PC-9 (cell line): ENCODE results near the gene PCBP2. TPM values are rescaled to one million over a fixed set of nuclear protein-coding genes. Genes with fewer than 3 reads are reported as not detected.

ENCODE experiments used
- BruUV-seq: library from RNA; stranded (reverse); fragments of 400-500 nt; replicated peaks from 2 replicates; lab custom pipeline; 2021; lab: Mats Ljungman, UMichigan
- CTCF ChIA-PET: fragments of 300-600 bp; sonication (Branson Sonifier 250); formaldehyde crosslinking; loops from one replicate; lab custom pipeline; 2022; ENCODE audit warnings: antibody characterized with exemption; lab: Charles Lee
- POLR2A ChIA-PET: fragments of 300-600 bp; sonication (Branson Sonifier 250); formaldehyde crosslinking; loops from one replicate; lab custom pipeline; 2022; ENCODE audit warnings: antibody characterized with exemption; ENCODE audit not compliant: unreplicated experiment; lab: Charles Lee
- DNase-seq, 2 experiments: peaks; one replicate each; pipeline versions ENCODE4 v3.0.0 to v3.0.0-alpha.2; 2015 to 2022; ENCODE audit warnings: mixed read lengths in 1 of 2
- H2AFZ ChIP-seq: fragments of 200-600 bp; sonication (generic); 2 replicates; pipeline ENCODE4 v1.8.1; 2017; ENCODE audit warnings: antibody characterized with exemption
- H3F3A ChIP-seq: fragments of 200-600 bp; sonication (generic); 2 replicates; pipeline ENCODE4 v1.8.1; 2017; ENCODE audit warnings: antibody characterized with exemption, mild to moderate bottlenecking, low read depth; ENCODE audit not compliant: insufficient read depth
- H3K27ac ChIP-seq: fragments of 200-600 bp; sonication (generic); 2 replicates; pipeline ENCODE4 v1.6.1; 2016; ENCODE audit warnings: mixed run types
- H3K27me3 ChIP-seq: fragments of 200-600 bp; sonication (generic); 2 replicates; pipeline ENCODE4 v1.6.1; 2016; ENCODE audit warnings: low read depth, mixed run types; ENCODE audit not compliant: insufficient read depth
- H3K36me3 ChIP-seq: fragments of 200-600 bp; sonication (generic); 2 replicates; pipeline ENCODE4 v1.6.1; 2016; ENCODE audit warnings: low read depth, mixed run types
- H3K4me1 ChIP-seq: fragments of 200-600 bp; sonication (generic); replicated peaks from 2 replicates; pipeline ENCODE4 v1.6.1; 2016; ENCODE audit warnings: mixed run types; ENCODE audit not compliant: insufficient read depth
- H3K4me2 ChIP-seq: fragments of 200-600 bp; sonication (generic); 2 replicates; pipeline ENCODE4 v1.6.1; 2017; ENCODE audit warnings: mixed run types
- H3K4me3 ChIP-seq: fragments of 200-600 bp; sonication (generic); 2 replicates; pipeline ENCODE4 v1.6.1; 2016; ENCODE audit warnings: mixed run types
- H3K79me2 ChIP-seq: fragments of 200-600 bp; sonication (generic); 2 replicates; pipeline ENCODE4 v1.6.1; 2017; ENCODE audit warnings: low read depth, mixed run types
- H3K9me2 ChIP-seq: fragments of 200-600 bp; sonication (generic); 2 replicates; pipeline ENCODE4 v1.8.1; 2017; ENCODE audit warnings: mild to moderate bottlenecking; ENCODE audit not compliant: insufficient read depth
- H3K9me3 ChIP-seq: fragments of 200-600 bp; sonication (generic); 2 replicates; pipeline ENCODE4 v1.8.1; 2016; ENCODE audit warnings: low read depth; ENCODE audit not compliant: insufficient read depth
- H4K20me1 ChIP-seq: fragments of 200-600 bp; sonication (generic); 2 replicates; pipeline ENCODE4 v1.8.1; 2017; ENCODE audit not compliant: insufficient read depth
- CTCF ChIP-seq: fragments of 200-600 bp; sonication (generic); conservative IDR thresholded peaks from 2 replicates; pipeline ENCODE4 v1.6.1; 2017; ENCODE audit warnings: mixed run types, antibody characterized with exemption, mild to moderate bottlenecking, moderate library complexity
- EZH2 ChIP-seq: fragments of 200-600 bp; sonication (generic); IDR thresholded peaks from 2 replicates; pipeline ENCODE4 v1.8.0; 2017; ENCODE audit warnings: antibody characterized with exemption, low read depth
- intact Hi-C: fragments of 100-400 bp; cut with micrococcal nuclease; formaldehyde crosslinking; loops from one replicate; pipeline ENCODE4 v1.10.0; 2022; ENCODE audit not compliant: unreplicated experiment
- total RNA-seq: library from RNA; stranded (reverse); gene quantifications from 2 replicates; pipeline ENCODE4 v1.2.3, GENCODE V29; 2021

The PCBP2 gene
- total RNA-seq, 1 experiment from 2014 or later: 833 TPM

GRCh38 chr12:53506881-53507602, 55.1 kb downstream of the PCBP2 start, which contains the start of gene NPFF:
Gene NPFF (minus strand): TSS chr12:53507484. CDS start chr12:53507474, 10 bp downstream.
- intact Hi-C loops: loop anchor here (10.0 kb wide), 1 partner anchor 442 kb away; no protein-coding TSS in a partner anchor
- H3F3A ChIP-seq: peaks cover 10% of the 10 kb centered on the region; the same call in 1 of the 2 replicates
- BruUV-seq: no TSS peak
- H3K4me1 ChIP-seq: peaks cover 8% of the 10 kb centered on the region
- H3K27ac ChIP-seq: no peak within 1 kb of the TSS
- no peak within 1 kb of the TSS for H2AFZ ChIP-seq
- H3K79me2 ChIP-seq: peaks cover 20% of the 10 kb centered on the region
- no peaks in the 10 kb centered on the region for H3K9me3 ChIP-seq
- CTCF ChIA-PET: no interaction called here
- H3K36me3 ChIP-seq: no peaks in the 10 kb centered on the region
- no peak within 1 kb of the TSS for H3K4me2 ChIP-seq
- no peaks in the 10 kb centered on the region for H3K27me3 ChIP-seq
- POLR2A ChIA-PET: no interaction called here
- no peak within 1 kb of the TSS for H3K4me3 ChIP-seq
- TF ChIP-seq CTCF (no peak), EZH2 (no peak)
- H3K9me2 ChIP-seq: no peaks in the 10 kb centered on the region
- H4K20me1 ChIP-seq: no peaks in the 10 kb centered on the region
- no peak for DNase-seq

- intact Hi-C loops: loop anchor here (10.0 kb wide), 1 partner anchor 443 kb away; no protein-coding TSS in a partner anchor
- CTCF ChIA-PET: interaction anchor here (1.8 kb wide), 1 partner anchor 86 kb away, joined by 11 read pairs; no protein-coding TSS in a partner anchor
- no peak for DNase-seq
- Histone ChIP-seq H3K9me3 (no peaks in the 10 kb centered on the region), H3K27me3 (no peaks in the 10 kb centered on the region), H3K9me2 (no peaks in the 10 kb centered on the region), H3K4me1 (peaks cover 3% of the 10 kb centered on the region), H3F3A (peaks cover 10% of the 10 kb centered on the region; the same call in 1 of the 2 replicates), H3K27ac (no peak overlapping the region), H4K20me1 (no peaks in the 10 kb centered on the region), H3K79me2 (peaks cover 15% of the 10 kb centered on the region), H3K36me3 (no peaks in the 10 kb centered on the region), H3K4me3 (no peak overlapping the region), H2AFZ (no peak overlapping the region), H3K4me2 (no peak overlapping the region)
- POLR2A ChIA-PET: no interaction called here
- no TSS peak for BruUV-seq
- TF ChIP-seq CTCF (no peak), EZH2 (no peak)
Measured at GRCh38 chr12:53507603-53507885, 55.6 kb downstream of the PCBP2 start.

GRCh38 chr12:53508534-53509170, 56.8 kb downstream of the PCBP2 start:
- TF ChIP-seq CTCF (peak; percentile 90), EZH2 (no peak)
- POLR2A ChIA-PET: interaction anchor here (0.6 to 0.7 kb wide), 2 partner anchors 167 to 1316 kb away, joined by 3 to 4 read pairs; partner anchors contain the start of gene ATP5MC2

More at GRCh38 chr12:53508534-53509170, 56.8 kb downstream of the PCBP2 start:
- Histone ChIP-seq H3K9me2 (no peaks in the 10 kb centered on the region), H2AFZ (no peak overlapping the region), H3K36me3 (no peaks in the 10 kb centered on the region), H3K27me3 (no peaks in the 10 kb centered on the region), H3K9me3 (no peaks in the 10 kb centered on the region), H3K4me3 (no peak overlapping the region), H3K79me2 (peaks cover 4% of the 10 kb centered on the region; the same call in 1 of the 2 replicates), H3K4me1 (no peaks in the 10 kb centered on the region), H3F3A (peaks cover 10% of the 10 kb centered on the region; the same call in 1 of the 2 replicates), H3K27ac (no peak overlapping the region), H4K20me1 (no peaks in the 10 kb centered on the region), H3K4me2 (no peak overlapping the region)
- no TSS peak for BruUV-seq
- CTCF ChIA-PET: interaction anchor here (0.6 to 1.8 kb wide), 7 partner anchors 17 to 492 kb away, joined by 3 to 11 read pairs (median 4); partner anchors contain the start of gene ATP5MC2
- peak; percentile 51 to 81 for DNase-seq
- intact Hi-C loops: loop anchor here (1.0 to 10.0 kb wide), 4 partner anchors 88 to 444 kb away; no protein-coding TSS in a partner anchor
